Measurements from ENCODE around the gene PCDHA1.

DNA sequence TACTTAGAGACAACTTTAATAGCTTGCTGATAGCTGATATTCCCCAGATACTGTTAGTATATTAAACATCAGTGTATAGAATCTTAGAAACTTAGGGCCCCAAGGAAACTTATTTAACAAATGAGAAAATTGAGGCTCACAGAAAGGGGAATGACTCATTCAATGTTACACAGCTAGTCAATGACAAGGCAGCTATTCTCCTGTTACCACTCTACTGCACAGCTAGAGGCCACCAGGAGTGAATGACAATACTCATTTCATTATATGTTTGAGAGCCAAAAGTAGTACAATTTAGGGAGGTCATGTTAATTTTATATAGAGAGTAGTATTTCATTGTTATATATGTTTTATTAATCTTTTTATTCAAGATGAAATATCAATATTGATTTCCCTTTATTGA is 232.0 kb downstream of the PCDHA1 start:
- TF ChIP-seq, protein P1, sequence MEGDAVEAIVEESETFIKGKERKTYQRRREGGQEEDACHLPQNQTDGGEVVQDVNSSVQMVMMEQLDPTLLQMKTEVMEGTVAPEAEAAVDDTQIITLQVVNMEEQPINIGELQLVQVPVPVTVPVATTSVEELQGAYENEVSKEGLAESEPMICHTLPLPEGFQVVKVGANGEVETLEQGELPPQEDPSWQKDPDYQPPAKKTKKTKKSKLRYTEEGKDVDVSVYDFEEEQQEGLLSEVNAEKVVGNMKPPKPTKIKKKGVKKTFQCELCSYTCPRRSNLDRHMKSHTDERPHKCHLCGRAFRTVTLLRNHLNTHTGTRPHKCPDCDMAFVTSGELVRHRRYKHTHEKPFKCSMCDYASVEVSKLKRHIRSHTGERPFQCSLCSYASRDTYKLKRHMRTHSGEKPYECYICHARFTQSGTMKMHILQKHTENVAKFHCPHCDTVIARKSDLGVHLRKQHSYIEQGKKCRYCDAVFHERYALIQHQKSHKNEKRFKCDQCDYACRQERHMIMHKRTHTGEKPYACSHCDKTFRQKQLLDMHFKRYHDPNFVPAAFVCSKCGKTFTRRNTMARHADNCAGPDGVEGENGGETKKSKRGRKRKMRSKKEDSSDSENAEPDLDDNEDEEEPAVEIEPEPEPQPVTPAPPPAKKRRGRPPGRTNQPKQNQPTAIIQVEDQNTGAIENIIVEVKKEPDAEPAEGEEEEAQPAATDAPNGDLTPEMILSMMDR (IDR thresholded peaks at IDR 0.05 in 4 of 5, conservative IDR thresholded peaks at IDR 0.05 in 1 of 5): no peak
- TF ChIP-seq POLR2A (IDR thresholded peaks at IDR 0.05): no peak

Measured in gastrocnemius medialis (tissue), 4 donors.